CD4-positive, alpha-beta T cell treated with Interleukin-15 for 4 hours (primary cell): ENCODE measurements around the gene MYO5B.

Source experiments
- DNase-seq: peaks from one replicate; pipeline ENCODE4 v3.0.0-alpha.2; 2020; ENCODE audit warnings: low spot score

The MYO5B gene

GRCh38 chr18:50069422-50069821 is 125.5 kb downstream of the MYO5B start:
- no peak for DNase-seq

- DNase-seq: no peak
Measured at GRCh38 chr18:50065527-50065926, 129.4 kb downstream of the MYO5B start.

DNA sequence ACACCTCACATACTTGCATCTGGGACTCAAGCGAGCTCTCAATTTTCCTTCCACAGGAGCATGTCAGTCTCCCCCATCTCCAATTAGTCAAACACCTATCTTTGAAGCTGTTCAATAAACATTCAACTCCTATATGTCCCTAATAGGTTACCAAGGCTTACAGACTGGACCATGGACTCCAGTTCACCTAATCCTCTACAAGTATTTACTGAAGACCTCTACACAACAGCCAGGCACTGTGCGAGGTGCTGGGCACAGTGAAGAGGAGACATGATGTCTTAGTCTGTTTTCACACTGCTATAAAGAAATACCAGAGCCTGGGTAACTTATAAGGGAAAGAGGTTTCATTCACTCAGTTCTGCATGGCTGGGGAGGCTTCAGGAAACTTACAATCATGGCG is 129.9 kb downstream of the MYO5B start:
- no peak for DNase-seq

GRCh38 chr18:50061876-50062517 is 132.9 kb downstream of the MYO5B start:
- DNase-seq: no peak

DNA sequence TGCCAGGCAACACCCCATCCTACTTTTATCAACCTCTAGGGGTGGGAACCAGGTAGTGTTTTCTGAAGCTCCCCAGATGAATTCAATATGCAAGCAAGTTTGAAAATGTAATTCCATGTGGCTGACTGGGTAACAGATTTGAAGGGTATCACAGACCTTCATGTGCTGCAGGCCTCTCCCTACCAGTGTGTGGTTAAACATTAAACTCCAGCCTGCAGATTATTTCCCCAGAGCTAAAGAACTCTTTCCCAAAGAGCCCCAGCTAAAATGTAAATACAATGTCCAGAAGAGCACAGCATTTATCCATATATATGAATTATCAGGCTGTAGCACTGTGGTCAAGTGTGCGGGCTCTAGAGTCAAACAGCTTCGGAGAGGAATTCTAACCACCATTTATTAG is 134.1 kb downstream of the MYO5B start:
- no peak for DNase-seq

DNA sequence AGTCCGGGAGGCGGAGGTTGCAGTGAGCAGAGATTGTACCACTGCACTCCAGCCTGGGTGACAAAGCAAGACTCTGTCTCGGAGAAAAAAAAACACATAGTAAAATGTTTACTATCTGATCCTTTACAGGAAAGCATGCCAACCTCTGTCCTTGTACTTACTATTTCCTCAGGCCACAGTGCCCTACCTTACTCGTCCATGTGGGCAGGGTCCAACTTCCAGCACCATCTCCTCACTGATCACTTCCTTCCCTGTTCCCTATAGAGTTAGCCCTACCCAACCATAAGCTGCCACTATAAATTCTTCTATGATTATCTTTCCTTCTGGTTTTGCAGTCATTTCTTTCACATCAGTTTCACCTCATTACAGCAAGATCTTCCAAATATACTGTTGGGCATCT is 136.2 kb downstream of the MYO5B start:
- DNase-seq: no peak

- no peak for DNase-seq
Measured at GRCh38 chr18:50057009-50057408, 137.9 kb downstream of the MYO5B start.

DNA sequence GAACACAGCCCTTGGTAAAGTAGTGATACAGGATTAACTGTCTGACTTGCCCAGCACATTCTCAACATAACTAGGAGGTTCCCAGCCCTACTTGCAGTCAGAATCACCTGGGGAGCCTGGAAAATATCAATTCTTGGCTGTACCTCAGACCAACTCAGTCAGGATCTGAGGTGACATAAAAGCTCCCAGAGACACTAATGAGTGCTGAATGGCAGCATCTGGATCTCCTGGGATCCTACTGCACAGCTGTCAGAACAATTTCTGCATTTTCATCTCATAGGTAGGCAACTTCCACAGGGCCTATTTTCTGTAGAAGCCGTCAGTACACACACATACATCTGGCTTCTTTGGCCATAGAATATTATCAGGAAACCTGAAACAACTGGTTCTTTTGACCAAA is 138.8 kb downstream of the MYO5B start:
- DNase-seq: no peak

GRCh38 chr18:50055488-50055887 is 139.5 kb downstream of the MYO5B start:
- DNase-seq: no peak

DNA sequence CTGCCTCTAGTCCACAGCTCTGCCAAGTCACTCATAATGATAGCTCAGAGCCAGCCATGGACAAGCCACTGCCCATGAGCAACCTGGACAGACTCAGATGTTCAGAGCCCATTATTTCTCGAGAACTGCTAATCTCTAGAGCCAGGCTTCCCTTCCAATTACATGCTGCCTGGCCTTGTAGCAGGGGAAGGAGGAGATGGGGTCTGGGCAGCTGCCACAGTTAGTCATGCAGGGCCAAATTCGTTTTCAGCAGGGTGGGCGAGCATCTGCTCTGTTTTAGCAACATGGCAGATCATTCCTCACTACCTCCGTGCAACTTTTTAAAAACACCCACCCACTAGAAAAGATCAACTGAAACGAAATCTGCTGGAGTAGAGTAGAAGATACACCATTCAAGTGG is 141.8 kb downstream of the MYO5B start:
- DNase-seq: no peak

GRCh38 chr18:50051288-50051687 is 143.7 kb downstream of the MYO5B start:
- no peak for DNase-seq

DNA sequence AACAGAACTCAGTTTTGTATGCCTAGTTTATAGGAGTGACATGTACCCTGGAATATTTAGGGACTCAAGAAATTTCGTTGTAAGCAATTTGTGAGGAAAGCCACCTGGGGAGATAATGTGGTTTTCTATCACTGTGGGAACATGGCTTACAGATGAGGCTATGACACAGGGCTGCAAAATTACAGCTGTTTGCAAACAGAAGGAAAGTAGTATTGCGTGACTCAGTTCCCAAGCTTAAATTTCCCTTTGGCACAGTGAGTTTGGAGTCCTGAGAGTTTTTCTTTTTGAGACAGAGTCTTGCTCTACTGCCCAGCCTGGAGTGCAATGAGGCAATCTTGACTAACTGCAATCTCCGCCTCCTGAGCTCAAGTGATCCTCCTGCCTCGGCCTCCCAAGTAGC is 149.8 kb downstream of the MYO5B start:
- DNase-seq: no peak

DNA sequence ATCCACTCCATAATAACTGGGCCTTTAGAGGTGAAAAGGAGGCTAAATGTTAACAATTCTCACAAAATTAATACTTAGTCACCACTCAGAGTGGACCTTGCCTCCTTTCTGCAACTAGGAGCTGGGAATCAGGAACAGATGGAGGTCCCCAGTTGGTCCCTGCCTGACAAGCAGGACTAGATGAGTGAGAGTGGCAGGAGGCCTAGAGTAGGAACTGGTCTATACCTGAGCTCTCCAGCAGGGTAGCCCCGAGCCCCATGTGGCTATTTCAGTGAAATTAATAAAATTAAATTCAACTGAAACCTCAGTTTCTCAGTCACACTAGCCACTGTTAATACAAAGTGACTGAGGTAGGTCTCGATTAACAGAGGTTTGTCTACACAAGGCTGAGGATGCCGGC is 150.5 kb downstream of the MYO5B start:
- no peak for DNase-seq

- no peak for DNase-seq
Measured at GRCh38 chr18:50042611-50043010, 152.3 kb downstream of the MYO5B start.

- no peak for DNase-seq
Measured at GRCh38 chr18:50039746-50040145, 155.2 kb downstream of the MYO5B start.

GRCh38 chr18:50038448-50038847 is 156.5 kb downstream of the MYO5B start:
- no peak for DNase-seq

GRCh38 chr18:50034029-50034428 is 160.9 kb downstream of the MYO5B start:
- DNase-seq: no peak

DNA sequence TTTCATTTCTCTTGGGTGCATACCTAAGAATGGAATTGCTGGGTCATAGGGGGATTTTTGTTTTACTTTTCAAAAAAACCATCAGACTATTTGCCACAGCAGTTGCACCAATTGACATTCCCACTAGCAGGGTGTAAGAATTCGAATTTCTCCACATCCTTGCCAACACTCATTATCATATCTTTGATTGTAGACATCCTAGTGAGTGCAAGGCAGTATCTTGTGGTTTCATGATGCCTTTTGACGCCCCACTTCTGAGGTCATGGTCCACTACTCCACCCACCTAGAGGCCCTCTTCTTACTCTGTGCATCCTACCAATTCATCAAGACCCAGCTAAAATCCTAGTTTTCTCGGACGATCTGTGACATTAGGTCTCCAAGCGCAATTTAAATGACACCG is 161.9 kb downstream of the MYO5B start:
- DNase-seq: no peak

- DNase-seq: no peak
Measured at GRCh38 chr18:50030146-50030545, 164.8 kb downstream of the MYO5B start.

GRCh38 chr18:50027996-50028395 is 167.0 kb downstream of the MYO5B start:
- DNase-seq: no peak

GRCh38 chr18:50024466-50024865 is 170.5 kb downstream of the MYO5B start:
- DNase-seq: no peak

DNA sequence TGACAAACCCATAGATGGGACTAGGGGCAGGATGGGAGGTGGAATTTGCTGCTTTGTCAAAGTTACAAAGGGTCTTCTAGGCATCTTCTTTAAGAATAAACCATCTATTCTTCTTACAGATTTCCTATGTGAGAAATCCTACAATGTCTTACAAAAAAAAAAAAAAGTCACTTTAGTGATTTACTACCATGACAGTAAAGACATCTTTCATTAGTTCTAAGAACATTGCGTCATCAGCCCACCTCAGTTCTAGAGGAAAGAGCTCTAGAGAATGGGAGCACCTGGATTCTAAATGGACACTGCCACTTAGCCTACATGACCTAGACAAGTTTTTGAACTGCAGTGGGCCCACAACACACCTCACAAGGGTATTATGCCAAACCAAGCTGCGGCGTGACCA is 172.0 kb downstream of the MYO5B start:
- DNase-seq: no peak

DNA sequence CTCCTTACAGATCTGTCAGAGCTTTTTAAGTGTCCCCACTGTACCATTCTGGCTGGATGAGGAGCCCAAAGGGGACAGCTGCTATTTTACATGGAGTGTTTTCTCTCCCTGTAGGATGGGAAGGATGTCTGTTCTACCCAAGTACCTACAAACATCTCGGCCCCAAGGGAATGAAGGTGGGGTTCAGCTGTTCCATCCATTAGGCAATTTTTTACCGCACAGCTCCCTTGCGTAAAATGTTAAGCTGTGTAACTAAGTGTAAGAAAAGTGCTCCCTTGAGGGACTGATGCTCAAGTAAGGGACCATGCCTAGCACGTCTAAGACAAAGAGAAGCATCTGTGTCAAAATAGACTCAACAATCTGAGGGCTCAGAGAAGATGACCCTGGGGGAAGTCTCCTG is 180.3 kb downstream of the MYO5B start:
- no peak for DNase-seq

DNA sequence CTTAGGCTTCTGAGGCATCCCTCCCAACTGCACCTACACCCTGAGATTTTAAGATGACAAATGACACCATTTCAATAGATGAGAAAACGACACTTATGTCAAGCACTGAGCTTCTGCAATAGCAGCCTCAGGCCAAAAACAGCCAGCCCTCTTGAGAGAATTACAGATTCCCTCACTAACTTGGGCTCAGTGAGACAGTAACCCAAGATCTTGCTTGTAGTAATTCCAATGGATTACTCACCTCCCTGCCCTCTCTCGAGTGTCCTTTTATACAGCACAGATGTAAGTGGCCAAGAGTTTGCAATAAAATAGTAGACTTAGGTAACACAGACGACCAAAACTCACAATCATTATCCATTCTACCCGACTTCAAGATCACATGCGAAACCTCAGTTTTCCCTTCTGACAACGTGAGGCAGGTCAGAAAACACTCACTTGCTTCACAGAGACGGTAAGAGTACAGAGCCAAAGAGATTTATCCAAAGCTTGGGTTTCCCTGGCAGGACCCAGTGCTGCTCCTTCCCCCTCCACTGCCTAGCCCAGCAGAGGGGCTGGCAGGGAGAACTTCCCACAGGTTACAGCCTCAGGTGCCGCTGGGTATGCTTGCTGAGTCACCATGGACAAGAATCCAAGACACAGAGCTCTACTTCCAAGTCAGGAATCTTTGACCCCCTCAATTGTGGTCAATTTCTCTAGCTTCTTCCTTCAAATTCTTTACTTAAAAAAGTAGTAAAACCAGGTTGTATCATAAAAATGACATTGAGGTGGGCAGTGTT is 181.4 kb downstream of the MYO5B start:
- DNase-seq: no peak
